ENCODE results near the gene TAS1R3. TPM values are rescaled to one million over a fixed set of nuclear protein-coding genes. Genes with fewer than 3 reads are reported as not detected.

The TAS1R3 gene
- polyA plus RNA-seq, 3 donors from 2014 or later: 0.08 TPM; not detected in 2

DNA sequence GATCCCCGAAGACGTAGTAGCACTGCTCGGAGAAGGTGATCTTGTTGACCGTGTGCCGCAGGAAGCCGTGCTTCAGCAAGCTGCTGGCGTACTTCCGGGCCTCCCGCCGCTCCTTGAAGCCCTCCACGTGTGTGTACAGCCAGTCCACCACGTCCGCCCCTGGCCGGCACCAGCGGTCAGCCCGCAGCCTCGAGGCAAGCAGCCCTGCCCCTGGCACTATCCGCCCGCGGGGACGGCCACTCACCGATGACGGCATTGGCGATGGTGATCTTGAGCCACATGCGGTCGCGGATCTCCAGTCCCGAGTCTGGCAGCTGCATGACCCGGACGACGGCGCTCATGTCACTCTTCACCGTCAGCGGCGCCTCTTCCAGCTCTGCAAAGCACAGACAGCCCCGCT lies 7.2 kb downstream of the TAS1R3 start:
- DNase-seq: no peak
- Mint-ChIP-seq H3K27ac (no peak overlapping the region), H3K36me3 (peaks cover 0 to 5% (median 0%) of the 10 kb centered on the region in 3 donors), H3K4me3 (no peak overlapping the region), H3K9me3 (no peaks in the 10 kb centered on the region), H3K27me3 (ENCODE audit: low read depth in 3 of 3) (peaks cover 0 to 5% (median 2%) of the 10 kb centered on the region in 3 donors), H3K4me1 (peaks cover 0 to 4% of the 10 kb centered on the region in 2 donors)

DNA sequence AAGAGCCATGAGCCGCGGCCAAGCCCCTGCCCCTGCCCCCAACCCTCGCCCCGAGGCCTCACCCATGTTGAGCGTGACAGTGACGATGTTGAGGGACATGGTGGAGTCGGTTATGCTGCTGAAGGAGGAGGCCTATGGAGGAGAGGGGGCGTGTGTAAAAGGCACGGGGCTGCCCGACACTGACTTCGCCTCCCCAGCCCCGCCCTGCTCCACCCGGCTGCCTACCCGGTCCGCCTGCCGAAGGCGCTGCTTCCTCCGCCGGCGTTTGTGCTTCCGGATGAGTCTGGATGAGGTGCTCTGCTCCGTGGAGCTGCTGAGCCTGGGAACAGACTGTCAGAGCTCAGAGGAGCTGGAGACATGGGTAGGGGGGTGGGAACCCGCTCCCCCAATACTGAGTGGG lies 9.1 kb downstream of the TAS1R3 start:
- H3K27ac Mint-ChIP-seq: no peak overlapping the region
- DNase-seq: no peak
- H3K36me3 Mint-ChIP-seq: peaks cover 0 to 5% (median 0%) of the 10 kb centered on the region in 3 donors
- no peaks in the 10 kb centered on the region for H3K9me3 Mint-ChIP-seq
- H3K27me3 Mint-ChIP-seq (ENCODE audit: low read depth in 3 of 3): peaks cover 0 to 3% (median 2%) of the 10 kb centered on the region in 3 donors
- H3K4me1 Mint-ChIP-seq: peaks cover 0 to 4% of the 10 kb centered on the region in 2 donors
- H3K4me3 Mint-ChIP-seq: no peak overlapping the region

DNA sequence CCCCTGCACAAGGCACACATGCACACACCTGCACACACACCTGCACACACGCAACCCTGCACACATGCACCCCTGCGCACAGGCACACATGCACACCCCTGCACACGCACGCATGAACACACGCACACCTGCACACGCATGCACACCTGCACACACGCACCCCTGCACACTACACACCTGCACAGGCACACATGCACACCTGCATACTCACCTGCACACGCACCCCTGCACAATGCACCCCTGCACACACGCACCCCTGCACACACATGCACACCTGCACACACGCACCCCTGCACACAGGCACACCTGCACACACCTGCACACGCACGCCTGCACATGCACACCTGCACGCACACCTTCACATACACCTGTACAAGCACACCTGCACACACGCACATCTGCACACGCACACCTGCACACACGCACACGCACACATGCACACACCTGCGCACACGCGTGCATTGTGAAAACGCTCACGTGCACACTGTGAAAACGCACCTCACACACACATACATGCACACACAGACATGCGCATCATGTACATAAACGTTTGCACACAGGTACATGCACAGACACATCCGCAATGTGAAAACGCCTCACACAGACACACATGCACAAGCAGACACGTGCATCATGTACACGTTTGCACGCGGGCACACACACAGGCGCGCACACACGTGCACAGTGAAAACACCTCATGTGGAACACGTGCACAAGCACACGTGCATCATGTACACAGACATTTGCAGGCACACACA lies 9.9 kb downstream of the TAS1R3 start:
- Mint-ChIP-seq H3K36me3 (peaks cover 0 to 5% (median 0%) of the 10 kb centered on the region in 3 donors), H3K27ac (no peak overlapping the region), H3K4me3 (no peak overlapping the region), H3K4me1 (peaks cover 0 to 4% of the 10 kb centered on the region in 2 donors), H3K27me3 (ENCODE audit: low read depth in 3 of 3) (peaks cover 0 to 3% (median 2%) of the 10 kb centered on the region in 3 donors), H3K9me3 (no peaks in the 10 kb centered on the region)
- no peak for DNase-seq

GRCh38 chr1:1341549-1342021 lies 10.5 kb downstream of the TAS1R3 start:
- no peak for DNase-seq
- peaks cover 0 to 4% of the 10 kb centered on the region in 2 donors for H3K4me1 Mint-ChIP-seq
- peaks cover 0 to 5% (median 0%) of the 10 kb centered on the region in 3 donors for H3K36me3 Mint-ChIP-seq
- H3K27me3 Mint-ChIP-seq (ENCODE audit: low read depth in 3 of 3): peaks cover 0 to 3% (median 2%) of the 10 kb centered on the region in 3 donors
- H3K27ac Mint-ChIP-seq: no peak overlapping the region
- no peaks in the 10 kb centered on the region for H3K9me3 Mint-ChIP-seq
- no peak overlapping the region for H3K4me3 Mint-ChIP-seq

DNA sequence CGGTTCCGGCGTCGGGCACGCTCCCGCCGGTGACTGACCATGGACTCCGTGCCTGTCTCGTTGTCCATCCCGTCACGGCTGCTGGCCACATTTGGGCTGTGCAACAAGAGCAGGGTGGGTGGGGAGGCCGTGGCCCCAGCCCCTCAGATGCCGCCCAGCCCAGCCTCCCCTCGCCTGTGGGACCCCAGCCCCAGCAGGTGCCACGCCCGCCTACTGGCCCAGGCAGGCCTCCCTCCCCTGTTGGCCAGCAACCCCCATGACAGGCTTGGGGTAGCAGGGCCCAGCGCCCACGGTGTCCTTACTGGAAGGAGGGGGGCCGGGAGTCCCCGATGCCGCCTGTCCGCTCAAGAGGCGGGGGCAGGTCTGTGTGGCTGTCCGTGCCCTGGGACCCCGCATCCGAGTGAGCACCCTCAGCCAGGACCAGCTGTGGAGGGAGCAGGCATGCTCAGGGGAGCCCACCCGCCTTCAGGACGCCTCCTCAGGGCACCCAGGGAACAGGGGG lies 11.0 kb downstream of the TAS1R3 start:
- Mint-ChIP-seq H3K9me3 (no peaks in the 10 kb centered on the region), H3K27me3 (ENCODE audit: low read depth in 3 of 3) (peaks cover 0 to 3% (median 2%) of the 10 kb centered on the region in 3 donors), H3K36me3 (peaks cover 0 to 5% (median 0%) of the 10 kb centered on the region in 3 donors), H3K4me3 (no peak overlapping the region), H3K4me1 (peaks cover 0 to 9% of the 10 kb centered on the region in 2 donors), H3K27ac (no peak overlapping the region)
- DNase-seq: no peak

DNA sequence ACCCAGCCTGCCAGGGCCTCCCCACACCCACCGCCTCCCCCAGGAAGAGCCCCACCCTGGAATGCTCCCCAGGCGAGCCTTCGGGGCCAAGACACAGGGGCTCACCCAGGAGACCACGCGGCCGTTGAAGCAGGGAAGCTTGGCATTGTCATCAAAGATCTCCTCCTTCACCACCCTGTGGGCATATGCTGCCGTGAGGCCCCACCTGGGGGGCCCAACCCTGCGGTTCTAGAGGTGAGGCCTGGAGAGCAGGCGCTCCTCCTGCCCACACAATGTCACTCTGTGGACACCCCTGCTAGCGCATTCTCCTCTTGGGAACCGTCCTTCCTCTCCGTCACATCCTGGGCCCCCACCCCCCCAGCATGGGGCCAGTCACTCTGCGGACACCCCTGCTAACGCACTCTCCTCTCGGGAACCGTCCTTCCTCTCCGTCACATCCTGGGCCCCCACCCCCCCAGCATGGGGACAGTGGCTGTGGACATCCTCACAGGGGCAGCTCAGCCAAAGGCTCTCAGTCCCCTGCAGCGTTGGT lies 11.6 kb downstream of the TAS1R3 start:
- no peaks in the 10 kb centered on the region for H3K9me3 Mint-ChIP-seq
- no peak for DNase-seq
- peaks cover 0 to 13% of the 10 kb centered on the region in 2 donors for H3K4me1 Mint-ChIP-seq
- H3K36me3 Mint-ChIP-seq: peaks cover 0 to 5% (median 0%) of the 10 kb centered on the region in 3 donors
- H3K27me3 Mint-ChIP-seq (ENCODE audit: low read depth in 3 of 3): peaks cover 0 to 3% (median 2%) of the 10 kb centered on the region in 3 donors
- no peak overlapping the region for H3K27ac Mint-ChIP-seq
- no peak overlapping the region for H3K4me3 Mint-ChIP-seq

GRCh38 chr1:1343811-1344421 lies 12.8 kb downstream of the TAS1R3 start:
- Mint-ChIP-seq H3K9me3 (no peaks in the 10 kb centered on the region), H3K4me1 (peaks cover 0 to 18% of the 10 kb centered on the region in 2 donors), H3K36me3 (peaks cover 0 to 5% (median 0%) of the 10 kb centered on the region in 3 donors), H3K27me3 (ENCODE audit: low read depth in 3 of 3) (peaks cover 2 to 3% (median 2%) of the 10 kb centered on the region in 3 donors), H3K4me3 (no peak overlapping the region), H3K27ac (no peak overlapping the region)
- no peak for DNase-seq

DNA sequence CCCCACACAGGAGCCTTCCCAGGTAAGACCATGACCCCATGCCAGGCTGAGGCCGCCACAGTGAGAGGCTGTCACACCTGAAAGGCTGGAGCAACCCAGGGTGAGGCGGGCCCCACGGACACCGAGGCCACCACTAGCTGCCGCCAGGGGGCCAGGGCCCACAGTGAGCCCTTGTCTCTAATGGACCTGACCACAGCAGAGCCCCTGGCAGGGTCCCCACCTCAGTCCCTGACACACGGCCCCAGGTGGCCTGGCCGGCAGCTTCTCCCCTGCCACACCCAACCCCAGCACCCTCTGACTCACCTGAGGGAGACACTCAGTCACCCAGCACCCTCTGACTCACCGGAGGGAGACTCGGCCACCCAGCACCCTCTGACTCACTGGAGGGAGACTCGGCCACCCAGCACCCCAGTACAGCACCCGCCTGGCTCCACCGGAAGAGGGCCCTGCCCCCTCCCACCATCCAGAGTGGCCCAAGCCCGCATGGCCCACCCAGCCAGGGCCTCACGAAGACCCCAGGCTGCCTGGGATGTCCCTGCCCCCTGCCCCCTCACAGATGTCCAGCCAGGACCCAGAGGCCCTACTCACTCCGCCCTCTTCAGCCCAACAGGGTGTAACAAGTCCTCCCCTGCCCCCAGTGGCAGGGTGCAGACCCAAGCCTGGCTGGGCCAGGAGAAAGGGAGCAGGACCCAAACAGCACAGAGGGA lies 13.7 kb downstream of the TAS1R3 start:
- peaks cover 0 to 18% of the 10 kb centered on the region in 2 donors for H3K4me1 Mint-ChIP-seq
- no peak overlapping the region for H3K27ac Mint-ChIP-seq
- H3K4me3 Mint-ChIP-seq: no peak overlapping the region
- DNase-seq: no peak
- peaks cover 0 to 5% (median 0%) of the 10 kb centered on the region in 3 donors for H3K36me3 Mint-ChIP-seq
- no peaks in the 10 kb centered on the region for H3K9me3 Mint-ChIP-seq
- H3K27me3 Mint-ChIP-seq (ENCODE audit: low read depth in 3 of 3): peaks cover under 1 to 2% (median 2%) of the 10 kb centered on the region in 3 donors

DNA sequence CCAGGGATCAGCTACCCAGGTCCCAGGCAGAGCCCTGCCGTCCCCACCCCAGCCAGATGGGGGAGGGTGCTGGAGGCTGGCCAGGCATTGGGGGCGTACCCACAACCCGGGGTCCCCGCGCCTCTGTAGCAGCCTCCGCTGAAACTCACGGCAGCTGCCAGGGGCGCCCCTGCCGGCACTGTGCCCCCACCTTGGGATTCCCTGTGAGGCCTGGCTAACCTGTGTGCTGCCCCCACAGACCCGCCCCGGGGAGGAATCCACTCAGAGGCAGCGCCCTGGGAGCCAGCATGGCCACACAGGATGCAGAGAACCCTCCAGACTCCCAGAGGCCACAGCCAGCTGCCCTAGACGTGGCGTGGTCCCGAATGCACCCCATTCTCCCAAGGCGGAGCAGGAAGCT lies 14.3 kb downstream of the TAS1R3 start:
- Mint-ChIP-seq H3K27ac (no peak overlapping the region), H3K36me3 (peaks cover 0 to 5% (median 0%) of the 10 kb centered on the region in 3 donors), H3K9me3 (no peaks in the 10 kb centered on the region), H3K4me3 (no peak overlapping the region), H3K27me3 (ENCODE audit: low read depth in 3 of 3) (peaks cover 0 to 2% (median 2%) of the 10 kb centered on the region in 3 donors), H3K4me1 (peaks cover 0 to 18% of the 10 kb centered on the region in 2 donors)
- DNase-seq: no peak

GRCh38 chr1:1345860-1346500 lies 14.9 kb downstream of the TAS1R3 start:
- H3K4me3 Mint-ChIP-seq: no peak overlapping the region
- H3K9me3 Mint-ChIP-seq: no peaks in the 10 kb centered on the region
- DNase-seq: no peak
- H3K36me3 Mint-ChIP-seq: peaks cover 0 to 3% (median 0%) of the 10 kb centered on the region in 3 donors
- no peak overlapping the region for H3K27ac Mint-ChIP-seq
- H3K4me1 Mint-ChIP-seq: peaks cover 0 to 15% of the 10 kb centered on the region in 2 donors
- H3K27me3 Mint-ChIP-seq (ENCODE audit: low read depth in 3 of 3): peaks cover 0 to 2% (median 2%) of the 10 kb centered on the region in 3 donors

GRCh38 chr1:1346501-1346890 lies 15.4 kb downstream of the TAS1R3 start:
- H3K4me1 Mint-ChIP-seq: peaks cover 0 to 14% of the 10 kb centered on the region in 2 donors
- H3K4me3 Mint-ChIP-seq: peak overlapping the region in 2 of 5 donors; percentile 53 to 68
- no peak for DNase-seq
- no peaks in the 10 kb centered on the region for H3K9me3 Mint-ChIP-seq
- no peaks in the 10 kb centered on the region for H3K36me3 Mint-ChIP-seq
- peaks cover 0 to 2% (median 0%) of the 10 kb centered on the region in 3 donors for H3K27me3 Mint-ChIP-seq (ENCODE audit: low read depth in 3 of 3)
- no peak overlapping the region for H3K27ac Mint-ChIP-seq

DNA sequence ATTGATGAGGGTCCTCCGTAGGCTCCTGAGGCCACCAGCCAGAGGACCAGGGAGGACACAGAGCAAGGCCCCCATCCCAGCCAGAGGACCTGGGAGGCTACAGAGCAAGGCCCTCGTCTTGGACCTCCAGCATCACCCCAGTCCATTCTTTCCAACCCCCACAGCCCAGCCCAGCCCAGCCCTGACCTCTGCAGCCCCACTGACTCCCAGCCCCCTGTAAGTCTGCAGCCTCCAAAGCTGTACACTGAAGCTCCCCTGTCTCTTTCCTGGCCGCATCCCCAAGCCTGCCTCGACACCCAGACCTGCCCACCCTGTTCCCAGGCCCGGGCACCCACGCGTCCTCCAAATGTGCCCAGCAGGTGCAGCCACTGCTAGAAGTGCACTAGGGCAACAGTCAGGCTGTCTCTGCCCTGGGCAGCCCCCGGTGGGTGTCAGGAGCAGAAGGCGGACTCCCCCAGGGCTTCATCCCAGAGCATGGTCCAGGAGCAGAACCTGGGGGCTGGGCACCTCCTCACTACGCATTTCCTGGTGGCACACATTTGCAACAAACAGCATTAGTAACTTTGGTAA lies 16.0 kb downstream of the TAS1R3 start:
- no peaks in the 10 kb centered on the region for H3K36me3 Mint-ChIP-seq
- H3K4me1 Mint-ChIP-seq: peaks cover 0 to 14% of the 10 kb centered on the region in 2 donors
- peaks cover 0 to 2% (median 0%) of the 10 kb centered on the region in 3 donors for H3K27me3 Mint-ChIP-seq (ENCODE audit: low read depth in 3 of 3)

More for the DNA sequence above, 16.0 kb downstream of the TAS1R3 start:
- no peak overlapping the region for H3K27ac Mint-ChIP-seq
- DNase-seq: no peak
- peak overlapping the region in 4 of 5 donors; percentile 42 to 68 (median 50) for H3K4me3 Mint-ChIP-seq
- no peaks in the 10 kb centered on the region for H3K9me3 Mint-ChIP-seq
